RWPE1 (cell line): Measurements from ENCODE around the gene SUCLG1.

Experiments
- CTCF ChIA-PET: fragments of 350-600 bp; sonication (Branson Sonifier 250); formaldehyde crosslinking; extraction: SDS; loops from one replicate; lab custom pipeline; 2021; lab: Yijun Ruan, JAX
- POLR2A ChIA-PET: fragments of 400-600 bp; formaldehyde crosslinking; extraction: SDS; loops from one replicate; lab custom pipeline; 2020; ENCODE audit warnings: antibody characterized with exemption; ENCODE audit not compliant: low non-redundant PET; lab: Yijun Ruan, JAX
- DNase-seq: peaks from one replicate; pipeline ENCODE4 v3.0.0; 2012; ENCODE audit warnings: low spot score
- H3K27ac ChIP-seq: fragments of 450-650 bp; 2 replicates; pipeline ENCODE4 v1.5.1; 2017
- TF ChIP-seq, protein P1 (sequence below): fragments of 450-650 bp; conservative IDR thresholded peaks from 2 replicates; pipeline ENCODE4 v1.5.1; 2017; ENCODE audit warnings: low read depth, mild to moderate bottlenecking

Gene SUCLG1

DNA sequence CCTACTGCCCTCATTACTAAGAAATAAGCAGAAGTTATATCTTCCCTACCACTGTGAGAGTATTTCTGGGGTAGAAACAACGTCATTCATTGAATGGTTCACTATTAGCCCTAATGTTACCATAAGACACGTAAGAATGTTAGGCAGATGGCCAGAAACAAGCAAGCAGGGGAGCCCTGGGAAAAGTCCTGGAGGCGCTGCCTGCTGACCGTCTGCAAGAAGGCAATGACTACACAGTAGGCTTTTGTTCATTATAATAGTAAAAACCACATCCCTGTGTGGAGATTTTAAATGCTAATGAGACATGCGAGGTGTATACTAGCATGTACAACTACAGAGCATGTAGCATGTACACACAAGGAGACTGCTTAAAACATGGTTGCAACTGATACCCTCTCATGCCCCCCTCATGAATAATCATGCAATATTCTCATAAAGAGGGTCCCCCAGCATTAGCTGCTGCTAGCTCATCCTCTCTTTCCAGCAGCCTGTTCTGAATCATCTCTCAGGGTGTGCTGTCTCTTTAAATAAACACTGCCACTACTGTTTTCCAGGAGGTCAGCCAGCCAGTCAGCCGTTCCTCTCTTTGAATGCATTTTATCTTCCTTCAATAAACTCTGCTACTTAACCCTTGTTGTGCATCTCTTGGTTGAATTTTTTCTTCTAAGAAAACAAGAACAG is 23.6 kb downstream of the SUCLG1 start:
- CTCF ChIA-PET, result no interaction called here
- TF ChIP-seq, protein P1, sequence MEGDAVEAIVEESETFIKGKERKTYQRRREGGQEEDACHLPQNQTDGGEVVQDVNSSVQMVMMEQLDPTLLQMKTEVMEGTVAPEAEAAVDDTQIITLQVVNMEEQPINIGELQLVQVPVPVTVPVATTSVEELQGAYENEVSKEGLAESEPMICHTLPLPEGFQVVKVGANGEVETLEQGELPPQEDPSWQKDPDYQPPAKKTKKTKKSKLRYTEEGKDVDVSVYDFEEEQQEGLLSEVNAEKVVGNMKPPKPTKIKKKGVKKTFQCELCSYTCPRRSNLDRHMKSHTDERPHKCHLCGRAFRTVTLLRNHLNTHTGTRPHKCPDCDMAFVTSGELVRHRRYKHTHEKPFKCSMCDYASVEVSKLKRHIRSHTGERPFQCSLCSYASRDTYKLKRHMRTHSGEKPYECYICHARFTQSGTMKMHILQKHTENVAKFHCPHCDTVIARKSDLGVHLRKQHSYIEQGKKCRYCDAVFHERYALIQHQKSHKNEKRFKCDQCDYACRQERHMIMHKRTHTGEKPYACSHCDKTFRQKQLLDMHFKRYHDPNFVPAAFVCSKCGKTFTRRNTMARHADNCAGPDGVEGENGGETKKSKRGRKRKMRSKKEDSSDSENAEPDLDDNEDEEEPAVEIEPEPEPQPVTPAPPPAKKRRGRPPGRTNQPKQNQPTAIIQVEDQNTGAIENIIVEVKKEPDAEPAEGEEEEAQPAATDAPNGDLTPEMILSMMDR, result no peak
- H3K27ac ChIP-seq, result no peak overlapping the region
- DNase-seq, result no peak
- POLR2A ChIA-PET, result no interaction called here

DNA sequence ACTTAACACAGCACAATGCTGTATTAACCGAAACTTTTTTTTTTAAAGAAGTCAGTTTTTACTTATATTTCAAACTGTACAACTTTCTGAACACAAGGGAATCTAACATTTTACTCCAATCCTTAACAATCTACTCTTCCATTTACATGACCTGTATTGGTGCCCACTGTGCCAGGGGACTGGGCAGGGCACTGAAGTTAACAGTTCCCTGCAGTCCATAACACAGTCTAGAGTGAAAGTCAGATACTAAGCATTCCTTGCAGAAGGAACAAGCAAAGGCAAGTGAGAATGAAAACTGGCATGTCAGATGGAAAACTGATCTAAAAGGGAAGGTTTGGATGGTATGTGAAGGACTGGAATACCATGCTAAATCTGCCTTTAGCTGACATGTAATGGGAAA is 29.8 kb downstream of the SUCLG1 start:
- CTCF ChIA-PET, result no interaction called here
- POLR2A ChIA-PET, result no interaction called here
- DNase-seq, result no peak
- TF ChIP-seq, protein P1, result no peak
- H3K27ac ChIP-seq, result no peak overlapping the region

DNA sequence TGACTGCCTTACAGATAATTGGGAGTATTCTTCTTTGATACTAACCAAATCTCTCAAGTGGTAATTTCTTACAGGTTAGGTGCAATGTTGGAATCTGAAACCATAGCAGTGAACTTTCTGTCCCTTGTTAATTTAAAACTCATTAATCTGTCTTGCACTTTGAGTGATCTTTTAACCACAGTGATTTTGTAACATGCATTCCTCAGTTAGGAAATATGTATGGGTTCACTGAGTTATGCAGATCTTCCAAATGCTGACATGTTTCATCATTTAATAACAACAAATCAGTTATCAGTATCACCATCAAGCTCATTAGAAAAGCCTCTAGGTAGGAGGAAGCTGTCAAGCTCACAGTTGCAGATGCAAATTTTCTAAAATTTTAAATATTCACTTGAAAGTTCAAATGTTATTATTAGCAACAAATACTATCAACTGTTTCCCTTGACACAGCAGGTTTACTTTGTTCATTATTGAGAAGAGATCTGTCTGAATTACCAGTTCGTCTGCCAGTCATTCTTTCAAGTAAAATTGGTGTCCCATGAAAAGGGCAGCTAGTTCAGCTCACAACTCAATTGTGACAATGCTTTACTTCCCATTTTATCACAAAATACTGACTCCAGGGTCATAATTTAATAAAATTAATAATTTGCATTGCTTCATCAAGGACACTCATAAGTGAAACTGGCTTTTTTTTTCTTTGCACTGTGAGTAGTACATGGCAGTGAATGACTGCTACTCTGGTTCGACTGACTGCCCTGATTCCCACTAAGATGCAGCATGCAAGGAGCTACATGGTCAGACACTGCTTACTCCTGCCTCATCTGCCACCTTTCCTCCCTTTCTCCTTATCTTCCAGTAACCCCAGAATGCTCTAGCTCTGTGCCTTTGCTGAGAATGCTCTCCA is 31.6 kb downstream of the SUCLG1 start:
- ChIA-PET POLR2A (no interaction called here), CTCF (interaction anchor here (1.0 kb wide), 1 partner anchor 18 kb away, joined by 3 read pairs; no protein-coding TSS in a partner anchor)
- TF ChIP-seq, protein P1, result no peak

DNA sequence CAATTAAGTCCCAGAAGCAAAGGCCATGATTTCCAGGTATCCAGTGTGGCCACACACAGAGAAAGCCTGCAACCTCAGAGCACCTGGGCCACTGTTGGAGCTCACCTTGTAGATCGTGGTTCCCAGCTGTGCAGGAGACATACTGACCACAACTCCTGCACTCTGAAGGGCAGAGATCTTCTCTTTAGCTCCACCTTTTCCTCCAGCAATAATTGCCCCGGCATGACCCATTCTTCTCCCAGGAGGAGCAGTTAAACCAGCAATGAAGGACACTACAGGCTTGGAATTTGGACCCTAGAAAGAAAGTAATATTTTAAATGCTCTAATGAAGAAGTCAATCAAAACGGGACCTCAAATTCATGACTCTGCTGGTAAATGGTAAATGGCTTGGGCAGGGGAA is 33.8 kb downstream of the SUCLG1 start:
- ChIA-PET CTCF (interaction anchor here (1.0 kb wide), 1 partner anchor 9 kb away, joined by 5 read pairs; no protein-coding TSS in a partner anchor), POLR2A (no interaction called here)
- no peak overlapping the region for H3K27ac ChIP-seq
- TF ChIP-seq, protein P1, result no peak
- DNase-seq, result no peak

More for the DNA sequence above, 31.6 kb downstream of the SUCLG1 start:
- DNase-seq, result no peak
- no peak overlapping the region for H3K27ac ChIP-seq

DNA sequence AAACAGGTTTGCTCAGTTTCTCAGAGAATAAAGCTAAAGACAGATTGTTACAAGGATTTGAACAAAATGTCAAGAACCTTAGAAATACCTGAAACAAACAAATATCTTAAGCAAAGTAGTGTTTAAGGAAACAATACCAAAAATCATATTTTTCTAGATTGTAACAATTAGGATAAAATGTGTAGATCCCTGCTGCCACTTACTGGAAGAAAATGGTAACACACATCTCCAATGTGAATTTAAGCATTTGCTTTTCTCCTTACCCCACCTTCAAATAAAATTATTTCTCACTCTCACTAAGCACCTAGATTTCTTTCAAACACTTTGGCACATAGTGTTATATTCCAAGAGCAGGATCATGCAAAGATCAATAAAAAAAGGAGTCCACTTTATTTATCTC is 34.9 kb downstream of the SUCLG1 start:
- TF ChIP-seq, protein P1, result peak; percentile 49
- ChIA-PET POLR2A (no interaction called here), CTCF (no interaction called here)
- H3K27ac ChIP-seq, result no peak overlapping the region
- peak; percentile 26 for DNase-seq

DNA sequence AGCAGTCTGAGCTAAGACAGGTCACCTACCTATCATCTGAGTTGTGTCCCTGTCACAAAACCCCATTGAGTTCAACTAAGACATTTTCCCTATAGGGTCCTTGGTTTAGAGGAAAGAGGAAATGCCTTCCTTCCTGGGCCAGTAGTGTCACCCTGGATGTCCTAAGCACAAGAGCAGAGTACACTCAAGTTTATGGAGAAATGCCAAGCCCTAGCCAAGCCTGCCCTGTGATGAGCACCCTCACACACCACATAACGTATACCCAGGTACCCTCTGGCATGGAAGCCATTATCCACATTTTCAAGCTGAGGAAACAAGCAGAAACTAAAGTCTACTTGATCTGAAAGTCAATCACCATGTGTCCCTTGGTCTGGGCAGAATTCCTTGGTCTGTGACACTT is 37.3 kb downstream of the SUCLG1 start:
- H3K27ac ChIP-seq, result no peak overlapping the region
- TF ChIP-seq, protein P1, result no peak
- ChIA-PET POLR2A (no interaction called here), CTCF (no interaction called here)
- DNase-seq, result no peak
